Dermis microvascular lymphatic vessel endothelial cell (primary cell): ENCODE data around the gene ALK. TPM values are rescaled to one million over a fixed set of nuclear protein-coding genes. Genes with fewer than 3 reads are reported as not detected.

Experiments used
- DNase-seq, 2 donors: peaks; one replicate each; pipeline versions ENCODE4 v3.0.0 to v3.0.0-alpha.2; 2010; ENCODE audit warnings: low read depth in 2 of 2
- total RNA-seq: library from RNA; depleted of rRNA; stranded (reverse); fragments of >200 nt; gene quantifications from 2 replicates; pipeline ENCODE4 v1.2.1, GENCODE V29; 2014

Gene ALK
- total RNA-seq, 1 donor from 2014 or later: not detected

DNA sequence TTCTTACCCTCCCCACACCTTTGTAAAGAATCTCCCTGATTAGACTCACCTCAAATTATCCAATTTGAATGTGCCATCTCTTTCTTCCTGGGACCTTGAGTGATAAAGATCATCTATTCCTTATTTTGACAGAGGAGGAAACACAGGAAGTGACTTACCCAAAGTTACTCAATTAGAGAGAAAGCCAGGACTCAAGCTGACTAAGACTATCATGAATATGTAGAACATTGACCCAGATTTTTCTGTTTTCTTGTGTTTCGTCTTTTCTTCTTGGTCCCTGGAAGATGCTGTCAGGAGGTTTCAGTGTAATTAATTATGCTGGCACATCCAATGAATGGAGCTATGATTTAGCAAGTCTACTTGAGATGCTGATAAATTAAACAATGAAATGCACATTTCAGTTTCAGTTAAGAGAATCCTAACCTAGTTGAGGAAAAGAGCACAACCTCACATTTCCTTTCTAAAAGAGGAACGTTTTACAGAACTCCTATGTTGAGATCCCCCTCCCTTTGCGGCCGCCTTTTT is 425.8 kb downstream of the ALK start:
- no peak for DNase-seq

DNA sequence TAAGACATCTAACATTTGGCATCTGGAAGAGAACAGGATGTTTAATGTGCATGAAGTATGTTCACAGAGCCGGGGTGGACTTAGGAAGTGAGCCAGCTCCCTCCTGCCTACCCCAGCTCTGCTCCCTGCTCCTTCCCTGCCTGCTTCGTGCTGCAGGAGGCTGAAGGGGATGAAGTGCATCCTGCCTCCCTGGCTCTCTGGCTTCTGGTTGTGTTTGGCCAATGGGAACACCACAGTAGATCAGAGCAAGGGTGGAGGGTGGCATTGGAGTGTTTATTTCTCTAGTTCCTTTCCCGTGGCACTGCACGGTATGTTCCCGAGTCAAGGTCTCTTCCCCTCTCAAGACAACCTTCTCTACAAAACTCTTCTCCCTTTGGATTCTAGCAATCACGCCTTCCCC is 426.3 kb downstream of the ALK start:
- no peak for DNase-seq

DNA sequence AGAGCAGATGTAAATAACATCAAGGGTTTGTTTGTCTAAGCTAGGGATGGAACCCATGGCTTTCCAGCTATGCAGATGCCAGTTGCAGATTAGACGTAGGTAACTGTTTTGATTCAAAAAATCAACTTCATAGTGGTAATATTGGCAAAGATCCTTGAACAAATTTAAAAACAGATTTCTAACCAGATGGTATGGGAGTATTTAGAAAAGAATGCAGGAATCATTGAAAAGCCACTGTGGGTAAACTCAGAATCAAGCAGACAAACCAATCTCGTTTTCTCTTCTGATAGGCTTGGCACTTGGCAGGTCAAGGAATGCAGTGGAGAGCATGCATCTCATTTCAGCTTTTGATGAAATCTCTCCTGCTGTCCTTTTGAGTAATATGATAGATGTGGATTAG is 428.7 kb downstream of the ALK start:
- DNase-seq: no peak

DNA sequence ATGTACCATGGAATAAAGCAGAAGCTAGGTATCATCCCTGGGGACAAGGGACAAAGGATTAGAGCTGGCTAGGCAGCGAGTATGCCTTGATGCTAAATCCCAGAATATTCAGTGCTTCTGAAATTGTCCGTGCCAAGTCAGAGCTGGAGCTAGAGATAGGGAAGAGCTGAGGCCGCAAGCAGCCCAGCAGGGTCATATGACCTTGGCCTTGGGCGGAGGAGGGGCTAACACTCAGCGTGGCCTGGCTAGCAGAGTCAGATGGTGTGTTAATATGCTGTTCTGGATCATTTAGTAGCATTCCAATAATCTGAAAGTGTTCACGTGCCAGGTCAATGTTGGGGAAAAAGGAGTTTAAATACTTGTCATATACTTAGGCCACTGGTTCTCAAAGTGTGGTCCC is 431.3 kb downstream of the ALK start:
- DNase-seq: no peak

DNA sequence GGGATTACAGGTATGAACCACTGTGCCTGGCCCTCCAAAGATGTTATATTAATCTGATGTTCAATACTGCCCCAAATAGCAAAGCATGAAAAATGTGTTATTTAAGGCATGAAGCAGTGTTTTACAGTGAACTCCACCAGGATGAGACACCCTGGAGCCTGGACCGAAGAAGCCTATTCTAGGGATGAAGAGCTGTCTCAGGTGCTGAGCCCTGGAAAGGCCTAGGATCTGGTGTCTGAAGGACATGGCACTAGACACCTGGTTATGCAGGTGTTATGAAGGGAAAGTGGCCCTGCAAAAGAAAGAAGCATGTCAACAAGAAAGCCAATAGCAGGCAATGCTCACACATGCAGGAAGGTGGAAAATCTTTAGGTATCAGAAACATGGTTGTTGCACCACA is 431.8 kb downstream of the ALK start:
- no peak for DNase-seq

DNA sequence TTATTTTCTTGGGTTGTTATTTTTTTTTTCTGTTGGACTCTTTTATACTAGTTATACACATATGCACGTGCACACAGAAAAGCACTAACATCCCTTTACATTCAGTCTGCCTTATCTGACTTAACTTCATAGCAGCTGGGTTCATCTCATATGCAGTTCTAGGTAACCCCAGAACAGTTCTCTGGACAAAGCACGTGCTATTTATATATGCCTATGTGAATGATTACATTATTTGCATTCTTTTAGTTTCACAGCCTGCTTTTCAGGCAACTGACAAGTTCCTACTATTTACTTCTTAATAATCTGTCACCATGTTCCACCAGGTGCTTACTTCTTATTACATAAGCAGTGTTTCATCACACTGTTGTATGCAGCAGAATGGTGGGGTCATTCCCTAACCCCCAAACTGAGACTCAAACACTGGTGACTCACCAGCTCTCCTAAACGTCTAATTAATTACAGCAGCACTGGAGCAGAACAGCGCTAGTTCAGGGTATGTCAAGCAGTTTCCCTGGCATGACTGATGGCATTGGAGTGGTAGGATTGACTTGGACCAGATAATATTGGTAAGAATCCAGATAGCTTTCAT is 433.3 kb downstream of the ALK start:
- DNase-seq: no peak

DNA sequence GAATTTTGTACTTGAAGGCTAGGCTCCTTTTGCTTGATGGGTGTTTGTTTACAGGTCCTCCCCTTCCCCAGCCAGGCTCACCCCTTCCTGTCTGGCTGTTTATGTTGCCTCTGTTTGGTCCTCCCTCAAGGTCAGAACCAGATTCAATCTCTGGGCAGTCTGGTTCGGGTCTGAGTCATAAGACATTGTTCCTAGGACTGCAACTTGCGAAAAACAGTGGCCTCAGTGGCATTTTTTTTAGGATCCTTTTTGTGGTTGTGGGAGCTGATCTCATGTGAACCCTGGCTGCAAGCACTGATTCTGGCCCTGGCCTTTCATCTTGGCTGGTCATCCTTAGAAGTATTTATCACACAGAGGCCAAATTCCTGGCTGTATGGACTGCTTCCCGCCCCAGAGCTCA is 435.8 kb downstream of the ALK start:
- no peak for DNase-seq

DNA sequence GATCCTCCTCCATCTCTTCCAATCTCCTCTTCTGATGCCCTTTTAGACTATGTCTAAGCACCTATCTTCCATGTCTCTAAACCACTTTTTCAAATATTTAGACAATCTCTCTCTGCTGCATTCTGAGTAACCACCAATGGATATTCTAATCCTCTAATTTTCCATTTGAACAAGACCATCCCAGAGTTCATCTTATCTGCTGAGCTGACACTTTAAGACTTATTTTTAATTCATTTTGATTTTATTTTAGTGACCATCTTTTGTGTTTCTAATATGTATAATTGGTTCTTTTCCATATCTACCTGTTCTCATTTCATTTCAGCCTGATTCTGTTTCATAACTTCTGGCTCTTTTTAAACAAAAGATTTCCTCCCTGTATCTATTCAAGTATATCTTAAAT is 436.3 kb downstream of the ALK start:
- DNase-seq: no peak

DNA sequence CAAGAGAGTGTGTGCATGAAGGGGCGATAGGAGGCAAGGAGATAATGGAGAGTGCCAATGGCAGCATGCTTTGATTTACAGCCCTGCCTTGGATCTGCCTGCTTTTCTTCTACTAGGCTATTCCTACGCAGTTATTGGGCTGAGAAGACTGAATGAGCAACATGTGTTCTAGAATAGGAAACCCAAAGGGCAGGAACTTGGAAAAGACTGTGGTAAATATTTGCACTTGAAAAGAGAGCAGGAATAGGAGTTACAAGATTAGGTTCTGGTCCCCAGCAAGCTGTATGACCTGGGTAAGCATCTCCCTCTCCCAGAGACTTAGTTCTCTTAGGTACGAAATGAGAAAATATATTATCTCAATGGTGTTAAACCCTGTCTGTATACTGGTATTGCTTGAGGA is 438.5 kb downstream of the ALK start:
- no peak for DNase-seq

DNA sequence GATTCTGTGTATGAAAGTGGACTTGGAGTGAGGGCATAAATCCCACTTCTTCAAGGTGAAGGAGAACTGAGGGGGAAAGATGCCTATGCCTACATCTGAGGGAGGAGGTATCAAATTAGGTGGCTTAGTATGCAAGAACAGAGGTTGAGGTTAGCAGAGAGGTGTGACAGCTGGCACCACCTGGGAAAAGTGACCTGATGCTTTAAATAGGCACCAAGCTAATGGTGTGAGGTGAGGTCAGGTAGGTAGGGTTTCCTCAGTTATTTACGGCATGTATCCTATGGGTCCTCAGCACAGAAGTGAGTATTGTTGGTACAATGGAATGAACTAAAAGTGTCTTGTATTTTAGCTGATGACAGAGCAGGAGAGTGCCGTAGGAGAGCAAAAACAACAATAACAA is 439.0 kb downstream of the ALK start:
- DNase-seq: no peak

DNA sequence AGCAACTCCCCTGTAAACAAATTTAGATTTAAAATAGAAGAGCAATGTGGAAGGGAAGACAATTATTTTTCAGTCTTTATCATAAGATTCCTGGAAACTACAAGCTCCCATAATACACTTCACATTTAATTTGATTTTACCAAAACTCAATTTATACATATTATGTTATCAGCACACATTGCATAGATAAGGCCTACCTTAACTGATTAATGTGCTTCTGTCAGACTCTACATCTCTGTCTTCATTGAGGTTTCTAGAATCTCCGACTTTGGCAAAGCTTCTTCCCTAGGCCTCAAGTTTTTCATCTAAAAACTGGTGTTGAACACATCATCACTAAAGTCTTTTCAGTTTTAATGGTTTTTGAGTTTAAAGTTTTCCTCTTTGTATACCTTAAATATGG is 440.1 kb downstream of the ALK start:
- DNase-seq: no peak

DNA sequence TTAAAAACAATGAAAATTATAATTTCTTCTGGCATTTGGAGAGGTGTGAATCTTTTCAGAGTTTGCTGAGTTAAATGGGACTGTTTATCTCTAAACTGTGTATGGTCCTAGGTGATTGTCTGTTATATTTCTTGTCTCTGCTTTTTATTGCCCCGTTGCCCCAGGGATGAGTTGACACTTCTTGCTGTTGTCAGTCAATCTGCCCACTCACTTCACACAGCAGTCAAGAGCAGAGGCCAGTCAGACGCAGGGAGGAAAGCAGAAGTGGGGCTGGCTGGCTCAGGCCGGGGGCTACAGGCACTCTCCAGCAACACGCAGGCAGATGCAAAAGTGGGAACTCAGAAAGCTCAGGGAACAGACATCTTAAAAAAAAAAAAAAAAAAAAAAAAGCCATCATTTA is 441.0 kb downstream of the ALK start:
- DNase-seq: no peak

DNA sequence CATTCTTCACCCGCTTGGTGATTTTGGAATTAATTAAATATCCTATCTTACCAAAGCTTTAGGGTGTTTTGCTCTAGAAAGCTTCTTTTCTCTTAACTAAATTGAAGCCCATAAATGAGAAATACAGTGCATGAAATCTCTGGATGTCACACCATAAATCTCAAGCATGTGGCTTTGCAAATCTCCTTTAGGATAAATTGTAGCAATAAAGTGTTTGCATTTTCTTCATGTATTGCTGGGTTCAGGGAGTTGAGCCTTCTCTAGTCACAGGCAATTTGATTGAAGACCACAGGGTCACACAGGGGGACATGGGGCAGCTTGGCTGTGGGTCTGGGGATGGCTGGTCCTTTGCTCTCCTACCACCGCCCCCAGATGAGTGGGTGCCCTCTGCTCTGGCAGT is 442.0 kb downstream of the ALK start:
- no peak for DNase-seq

DNA sequence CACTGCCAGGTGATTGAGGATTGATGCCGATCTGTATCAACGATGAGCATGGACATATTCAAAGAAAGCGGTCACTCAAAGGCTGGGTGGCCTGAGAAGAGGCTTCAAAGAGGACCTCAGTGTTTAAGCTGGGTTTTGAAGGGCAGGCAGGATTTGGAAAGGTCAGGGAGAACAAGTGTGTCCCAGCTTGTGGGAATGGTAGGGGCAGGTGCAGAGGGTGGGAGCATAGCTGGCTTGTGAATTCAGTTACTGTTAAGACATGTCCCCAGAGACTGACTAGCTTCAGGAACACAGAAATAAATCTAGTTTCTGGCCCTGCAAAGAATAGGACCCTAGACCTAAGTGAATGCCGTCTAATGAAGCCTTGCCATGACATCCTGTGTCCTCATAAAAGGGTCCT is 442.7 kb downstream of the ALK start:
- DNase-seq: no peak

DNA sequence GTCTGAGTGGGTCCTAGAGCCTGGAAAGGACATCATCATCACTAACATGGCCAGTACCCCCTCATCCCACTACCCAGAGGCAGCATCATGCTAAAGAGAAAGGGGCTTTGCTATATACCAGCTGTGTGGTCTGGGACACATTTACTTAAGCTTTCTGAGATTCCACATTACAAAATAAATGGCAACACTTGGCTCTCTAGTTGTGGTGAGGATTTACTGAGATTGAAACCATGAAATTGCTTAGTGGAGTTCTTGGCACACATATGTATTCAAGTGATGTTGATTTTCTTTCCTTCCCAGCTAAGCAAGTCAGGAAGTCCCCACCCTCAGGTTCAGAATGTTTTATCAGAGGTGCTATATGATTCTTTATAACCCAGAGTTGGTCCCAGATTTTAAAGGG is 444.2 kb downstream of the ALK start:
- no peak for DNase-seq

DNA sequence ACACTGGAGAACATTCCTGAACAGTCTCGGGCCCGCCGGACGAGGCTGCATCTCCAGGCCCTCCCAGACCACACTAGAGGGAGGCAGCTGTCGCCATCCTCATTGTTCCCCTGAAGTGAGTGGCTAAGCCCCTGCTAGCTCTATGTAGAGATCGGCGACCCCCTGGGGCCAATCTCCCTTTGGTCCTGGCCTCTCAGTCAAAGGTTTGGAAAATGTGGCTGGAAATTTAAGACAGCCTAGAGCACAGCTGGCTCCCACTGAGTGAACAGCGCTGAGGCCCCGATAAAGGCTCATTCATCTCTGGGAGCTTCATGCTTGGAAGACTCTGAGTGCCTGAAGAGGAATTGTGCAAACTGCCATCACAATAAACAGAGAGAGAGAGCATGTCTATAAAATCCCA is 445.9 kb downstream of the ALK start:
- DNase-seq: no peak

DNA sequence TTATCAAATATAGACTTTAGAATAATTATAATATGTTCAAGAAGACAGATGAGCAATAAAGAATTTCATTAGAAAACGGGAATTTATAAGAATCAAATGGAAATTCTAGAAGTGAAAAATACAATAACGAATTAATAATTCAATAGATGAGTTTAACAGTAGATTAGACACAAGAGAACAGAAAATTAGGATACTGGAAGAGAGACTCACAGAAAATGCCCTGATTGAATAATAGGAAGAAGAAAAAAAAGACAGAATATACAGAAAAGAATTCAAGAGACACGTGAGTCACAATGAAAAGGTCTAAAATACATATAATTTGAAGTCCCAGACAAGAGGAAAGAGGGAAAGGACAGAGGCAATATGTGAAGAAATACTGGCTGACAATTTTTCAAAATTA is 451.4 kb downstream of the ALK start:
- DNase-seq: no peak

DNA sequence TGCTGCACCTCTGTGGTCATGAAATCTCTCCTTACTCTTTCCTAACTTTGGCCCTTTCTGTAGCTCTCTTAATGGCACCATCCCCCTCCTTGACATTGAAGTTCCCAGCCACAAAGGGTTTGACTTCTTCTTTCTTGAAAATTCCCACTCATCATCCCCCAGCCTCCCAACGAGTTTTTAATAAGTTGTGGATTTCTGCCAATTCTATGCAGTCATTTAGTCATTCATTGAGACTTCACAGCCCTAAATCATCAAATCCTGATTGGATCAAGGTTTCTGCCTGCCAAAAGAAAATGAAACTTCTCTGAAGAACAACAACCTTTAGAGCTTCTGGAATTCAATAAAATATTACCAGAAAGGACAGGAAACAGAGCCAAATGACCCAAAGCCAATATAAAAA is 451.9 kb downstream of the ALK start:
- no peak for DNase-seq

DNA sequence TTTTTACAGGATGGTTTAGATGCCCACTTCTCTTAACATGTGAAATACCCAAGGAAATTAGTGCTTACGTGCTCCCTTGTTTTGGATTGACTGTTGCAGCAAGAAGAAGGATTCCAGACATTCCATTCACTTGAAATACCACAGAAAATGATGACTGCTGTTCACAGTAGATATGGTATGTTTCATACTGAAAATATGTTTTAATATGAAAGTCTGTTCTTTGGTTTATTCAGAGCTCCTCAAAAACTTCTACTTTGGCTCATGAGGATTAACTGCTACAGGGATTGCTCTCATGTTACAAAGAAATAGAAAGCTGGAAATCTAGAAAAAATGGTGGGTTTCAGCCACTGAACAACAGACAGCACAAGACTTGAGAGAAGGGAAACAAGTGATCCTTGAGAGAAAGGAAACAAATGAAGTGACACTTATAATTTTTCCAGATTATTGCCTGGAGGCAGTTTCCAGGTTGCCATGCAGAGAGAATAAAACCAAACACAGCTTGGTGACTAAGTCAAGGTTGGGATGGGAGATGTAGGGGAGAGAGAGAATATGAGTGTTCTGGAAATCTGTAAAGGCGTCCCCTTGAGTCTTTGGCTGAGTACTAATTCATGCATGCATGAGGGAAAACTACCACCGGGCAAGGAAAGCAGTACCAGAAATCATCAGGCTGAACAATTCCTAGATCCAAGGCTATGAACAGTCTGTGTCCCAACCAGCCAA is 458.0 kb downstream of the ALK start:
- no peak for DNase-seq

DNA sequence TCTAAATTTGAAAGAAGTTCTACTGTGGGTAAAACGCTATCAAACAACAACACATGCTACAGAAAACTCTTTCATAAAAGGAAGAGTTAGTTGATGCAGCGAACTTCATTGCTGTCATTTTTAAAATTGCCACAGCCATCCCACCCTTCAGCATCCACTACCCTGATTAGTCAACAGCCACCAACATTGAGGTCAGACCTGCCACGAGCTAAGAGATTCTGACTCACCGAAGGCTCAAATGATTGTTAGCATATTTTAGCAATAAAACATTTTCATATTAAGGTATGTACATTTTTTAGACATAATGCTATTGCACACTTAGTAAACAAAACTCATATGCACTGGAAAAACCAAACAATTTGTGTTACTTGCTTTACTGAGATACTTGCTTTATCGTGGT is 459.1 kb downstream of the ALK start:
- DNase-seq: no peak

DNA sequence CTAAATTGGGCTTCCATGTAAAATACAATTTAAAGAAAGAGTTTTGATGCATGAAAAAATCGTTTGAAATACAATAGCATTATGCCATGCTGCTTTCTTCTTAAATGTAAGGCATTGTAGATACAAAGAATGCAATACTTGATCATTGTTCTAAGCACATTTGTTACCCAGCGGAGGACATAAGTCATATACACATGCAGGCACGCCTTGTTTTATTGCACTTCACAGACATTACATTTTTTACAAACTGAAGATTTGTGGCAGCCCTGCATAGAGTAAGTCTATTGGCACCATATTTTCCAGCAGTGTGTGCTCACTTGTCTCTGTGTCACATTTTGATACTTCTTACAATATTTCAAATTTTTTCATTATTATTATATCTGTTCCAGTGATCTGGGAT is 461.2 kb downstream of the ALK start:
- DNase-seq: no peak

DNA sequence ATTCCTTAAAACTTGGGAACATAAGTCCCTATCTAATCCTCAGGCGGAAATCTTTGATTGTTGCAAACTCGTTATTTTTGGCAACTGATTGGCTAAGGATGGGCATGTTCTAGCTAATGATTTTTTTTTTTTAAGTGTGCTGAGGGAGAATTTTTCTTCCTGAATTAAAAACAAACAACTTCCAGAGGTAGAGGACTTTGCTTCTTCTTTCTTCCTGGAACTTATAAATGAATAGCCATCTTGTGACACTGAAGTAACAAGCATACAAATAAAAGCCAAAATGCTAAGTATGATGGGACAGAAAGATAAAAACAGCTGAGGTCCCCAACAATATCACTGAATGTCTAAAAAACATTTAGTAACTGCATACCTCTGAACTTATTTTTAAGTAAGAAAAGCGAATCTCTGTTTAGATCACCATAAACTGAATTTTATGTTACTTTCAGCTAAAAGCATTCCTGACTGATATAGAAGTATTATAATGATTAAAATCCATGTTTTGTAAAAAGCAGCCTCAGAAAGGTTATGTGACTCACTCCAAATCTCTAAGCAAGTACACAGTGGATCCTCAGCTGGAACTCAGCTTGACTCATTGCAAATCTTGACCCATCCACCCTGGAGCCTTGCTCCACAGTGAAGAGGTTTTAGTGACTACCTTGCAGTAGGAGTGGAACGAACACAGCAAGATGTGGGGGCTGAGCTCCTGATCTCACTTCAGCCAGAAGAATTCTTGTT is 461.8 kb downstream of the ALK start:
- no peak for DNase-seq

DNA sequence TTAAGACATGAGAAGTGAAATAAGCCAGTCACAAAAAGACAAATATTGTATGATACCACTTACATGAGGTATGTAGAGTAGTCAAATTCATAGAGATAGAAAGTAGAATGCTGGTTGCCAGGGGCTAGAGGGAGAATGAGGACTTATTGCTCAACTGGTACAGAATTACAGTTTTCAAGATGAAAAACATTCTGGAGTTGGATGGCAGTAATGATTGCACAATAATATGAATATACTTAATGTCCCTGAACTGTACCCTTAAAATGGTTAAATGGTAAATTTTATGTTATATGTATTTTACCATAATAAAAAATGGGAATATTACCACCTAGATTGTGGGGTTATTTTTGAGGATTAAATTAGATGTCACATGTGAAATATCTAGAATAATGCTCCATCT is 465.0 kb downstream of the ALK start:
- DNase-seq: no peak
